Measurements from ENCODE around the gene TTC28. TPM values are rescaled to one million over a fixed set of nuclear protein-coding genes. Genes with fewer than 3 reads are reported as not detected.
"Not testable (repeated sequence)": the region's sequence is repeated elsewhere in the genome, so short reads cannot be mapped to it uniquely, and the experiment has no call there.

Gene TTC28
- total RNA-seq, 1 donor from 2014 or later, result 13.5 TPM

- no peak for TF ChIP-seq CTCF (IDR thresholded peaks at IDR 0.05; ENCODE audit: insufficient read depth, low read length, poor library complexity, severe bottlenecking)
- Histone ChIP-seq H3K27me3 (ENCODE audit: control insufficient read depth, insufficient read depth, low read length) (no peaks in the 10 kb centered on the region), H3K4me3 (ENCODE audit: low read depth, low read length) (no peak overlapping the region), H3K36me3 (ENCODE audit: control insufficient read depth, insufficient read depth, low read length) (no peaks in the 10 kb centered on the region)
- no peak for DNase-seq (ENCODE audit: low read depth)
Measured at GRCh38 chr22:28547132-28547842, 132.4 kb downstream of the TTC28 start.

- TF ChIP-seq CTCF (IDR thresholded peaks at IDR 0.05; ENCODE audit: insufficient read depth, low read length, poor library complexity, severe bottlenecking), result no peak
- Histone ChIP-seq H3K27me3 (ENCODE audit: control insufficient read depth, insufficient read depth, low read length) (no peaks in the 10 kb centered on the region), H3K36me3 (ENCODE audit: control insufficient read depth, insufficient read depth, low read length) (no peaks in the 10 kb centered on the region), H3K4me3 (ENCODE audit: low read depth, low read length) (no peak overlapping the region)
- DNase-seq (ENCODE audit: low read depth), result no peak
Measured at GRCh38 chr22:28544431-28544868, 135.2 kb downstream of the TTC28 start.

GRCh38 chr22:28542980-28543621 is 136.5 kb downstream of the TTC28 start:
- H3K36me3 ChIP-seq (ENCODE audit: control insufficient read depth, insufficient read depth, low read length), result no peaks in the 10 kb centered on the region
- TF ChIP-seq CTCF (IDR thresholded peaks at IDR 0.05; ENCODE audit: insufficient read depth, low read length, poor library complexity, severe bottlenecking), result no peak
- DNase-seq (ENCODE audit: low read depth), result no peak
- H3K27me3 ChIP-seq (ENCODE audit: control insufficient read depth, insufficient read depth, low read length), result no peaks in the 10 kb centered on the region
- H3K4me3 ChIP-seq (ENCODE audit: low read depth, low read length), result no peak overlapping the region

GRCh38 chr22:28541137-28541536 is 138.5 kb downstream of the TTC28 start:
- no peak for DNase-seq (ENCODE audit: low read depth)
- H3K4me3 ChIP-seq (ENCODE audit: low read depth, low read length), result no peak overlapping the region
- no peak for TF ChIP-seq CTCF (IDR thresholded peaks at IDR 0.05; ENCODE audit: insufficient read depth, low read length, poor library complexity, severe bottlenecking)
- H3K36me3 ChIP-seq (ENCODE audit: control insufficient read depth, insufficient read depth, low read length), result no peaks in the 10 kb centered on the region
- H3K27me3 ChIP-seq (ENCODE audit: control insufficient read depth, insufficient read depth, low read length), result no peaks in the 10 kb centered on the region

GRCh38 chr22:28538922-28539321 is 140.7 kb downstream of the TTC28 start:
- no peak for DNase-seq (ENCODE audit: low read depth)
- no peaks in the 10 kb centered on the region for H3K27me3 ChIP-seq (ENCODE audit: control insufficient read depth, insufficient read depth, low read length)
- H3K4me3 ChIP-seq (ENCODE audit: low read depth, low read length), result no peak overlapping the region
- H3K36me3 ChIP-seq (ENCODE audit: control insufficient read depth, insufficient read depth, low read length), result no peaks in the 10 kb centered on the region
- TF ChIP-seq CTCF (IDR thresholded peaks at IDR 0.05; ENCODE audit: insufficient read depth, low read length, poor library complexity, severe bottlenecking), result no peak

- not testable (repeated sequence) for H3K36me3 ChIP-seq (ENCODE audit: control insufficient read depth, insufficient read depth, low read length); H3K4me3 ChIP-seq (ENCODE audit: low read depth, low read length); DNase-seq (ENCODE audit: low read depth); H3K27me3 ChIP-seq (ENCODE audit: control insufficient read depth, insufficient read depth, low read length)
Measured at GRCh38 chr22:28530565-28530964, 149.1 kb downstream of the TTC28 start.

- not testable (repeated sequence) for H3K27me3 ChIP-seq (ENCODE audit: control insufficient read depth, insufficient read depth, low read length); DNase-seq (ENCODE audit: low read depth); H3K36me3 ChIP-seq (ENCODE audit: control insufficient read depth, insufficient read depth, low read length); H3K4me3 ChIP-seq (ENCODE audit: low read depth, low read length)
Measured at GRCh38 chr22:28529144-28529543, 150.5 kb downstream of the TTC28 start.
